NCI-H1417 (cell line): ENCODE measurements around the gene NTN1.
"Not testable (repeated sequence)": the region's sequence is repeated elsewhere in the genome, so short reads cannot be mapped to it uniquely, and the experiment has no call there.

Experiments used
- DNase-seq, 3 experiments: peaks; one replicate each; lab custom pipeline; 2025; lab: John Stamatoyannopoulos, UW

NTN1 gene

GRCh38 chr17:9123594-9124553, 102.6 kb downstream of the NTN1 start:
- no peak for DNase-seq

GRCh38 chr17:9124554-9124935, 103.2 kb downstream of the NTN1 start:
- DNase-seq = no peak

GRCh38 chr17:9125722-9126121, 104.4 kb downstream of the NTN1 start:
- DNase-seq = no peak

GRCh38 chr17:9127340-9127739, 106.0 kb downstream of the NTN1 start:
- no peak for DNase-seq

GRCh38 chr17:9131371-9131770, 110.1 kb downstream of the NTN1 start:
- DNase-seq = no peak

- DNase-seq = no peak
Measured at GRCh38 chr17:9132291-9132690, 111.0 kb downstream of the NTN1 start.

GRCh38 chr17:9132944-9133610, 111.8 kb downstream of the NTN1 start:
- DNase-seq = peak in 1 of 3 experiments; percentile 1

GRCh38 chr17:9138161-9138717, 116.9 kb downstream of the NTN1 start:
- DNase-seq = no peak

GRCh38 chr17:9139695-9140094, 118.4 kb downstream of the NTN1 start:
- no peak for DNase-seq

- DNase-seq = no peak
Measured at GRCh38 chr17:9140550-9141424, 119.5 kb downstream of the NTN1 start.

GRCh38 chr17:9141425-9141753, 120.1 kb downstream of the NTN1 start:
- DNase-seq = no peak

GRCh38 chr17:9142772-9143494, 121.6 kb downstream of the NTN1 start:
- no peak for DNase-seq

GRCh38 chr17:9144502-9145249, 123.4 kb downstream of the NTN1 start:
- peak in 1 of 3 experiments; percentile 1 for DNase-seq

- no peak for DNase-seq
Measured at GRCh38 chr17:9146064-9146463, 124.8 kb downstream of the NTN1 start.

GRCh38 chr17:9148905-9149525, 127.7 kb downstream of the NTN1 start:
- no peak for DNase-seq

- no peak for DNase-seq
Measured at GRCh38 chr17:9150446-9151090, 129.3 kb downstream of the NTN1 start.

GRCh38 chr17:9151091-9151490, 129.8 kb downstream of the NTN1 start:
- DNase-seq = peak in 2 of 3 experiments; percentile 42 to 80

GRCh38 chr17:9151740-9152139, 130.4 kb downstream of the NTN1 start:
- DNase-seq = not testable (repeated sequence)
